ENCODE data around the gene HERPUD1.

The HERPUD1 gene

DNA sequence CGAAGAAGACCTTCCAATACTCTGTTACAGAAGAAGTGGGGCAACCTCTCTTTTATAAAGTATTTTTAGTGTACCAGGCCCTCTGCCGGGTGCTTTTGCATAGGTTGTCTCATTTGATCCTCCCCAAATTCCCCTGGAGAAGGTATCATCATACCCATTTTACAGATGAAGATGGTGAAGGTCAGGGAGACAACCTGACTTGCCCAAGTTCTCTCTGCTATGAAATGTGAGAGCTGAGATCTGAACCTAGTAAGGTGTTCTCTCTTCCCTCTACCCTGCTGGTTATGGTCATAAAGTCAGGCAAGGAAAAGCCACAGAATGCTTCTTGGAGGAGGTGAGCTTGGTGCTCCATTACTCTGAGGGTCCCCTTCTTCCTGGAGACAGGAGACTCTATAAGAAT, 28.1 kb upstream of the HERPUD1 start:
- Histone ChIP-seq H3K27ac (ENCODE audit: low read length) (no peak overlapping the region), H3K36me3 (replicated peaks; ENCODE audit: insufficient read depth, low read length) (no peaks in the 10 kb centered on the region), H3K79me2 (ENCODE audit: low read length) (no peaks in the 10 kb centered on the region), H3K9me2 (replicated peaks; ENCODE audit: insufficient read depth, low read length) (no peaks in the 10 kb centered on the region), H3F3A (ENCODE audit: insufficient read depth, low read length) (no peaks in the 10 kb centered on the region), H3K4me1 (ENCODE audit: low read length) (no peaks in the 10 kb centered on the region), H3K4me3 (ENCODE audit: low read length) (no peak overlapping the region), H2AFZ (ENCODE audit: low read length) (no peak overlapping the region), H4K20me1 (ENCODE audit: insufficient read depth, low read length) (no peaks in the 10 kb centered on the region), H3K9me3 (replicated peaks; ENCODE audit: insufficient read depth, low read length) (no peaks in the 10 kb centered on the region), H3K9ac (ENCODE audit: low read length) (no peak overlapping the region), H3K27me3 (replicated peaks; ENCODE audit: insufficient read depth, low read length) (no peaks in the 10 kb centered on the region), H3K4me2 (ENCODE audit: low read depth, low read length) (no peak overlapping the region)
- TF ChIP-seq, protein P1, sequence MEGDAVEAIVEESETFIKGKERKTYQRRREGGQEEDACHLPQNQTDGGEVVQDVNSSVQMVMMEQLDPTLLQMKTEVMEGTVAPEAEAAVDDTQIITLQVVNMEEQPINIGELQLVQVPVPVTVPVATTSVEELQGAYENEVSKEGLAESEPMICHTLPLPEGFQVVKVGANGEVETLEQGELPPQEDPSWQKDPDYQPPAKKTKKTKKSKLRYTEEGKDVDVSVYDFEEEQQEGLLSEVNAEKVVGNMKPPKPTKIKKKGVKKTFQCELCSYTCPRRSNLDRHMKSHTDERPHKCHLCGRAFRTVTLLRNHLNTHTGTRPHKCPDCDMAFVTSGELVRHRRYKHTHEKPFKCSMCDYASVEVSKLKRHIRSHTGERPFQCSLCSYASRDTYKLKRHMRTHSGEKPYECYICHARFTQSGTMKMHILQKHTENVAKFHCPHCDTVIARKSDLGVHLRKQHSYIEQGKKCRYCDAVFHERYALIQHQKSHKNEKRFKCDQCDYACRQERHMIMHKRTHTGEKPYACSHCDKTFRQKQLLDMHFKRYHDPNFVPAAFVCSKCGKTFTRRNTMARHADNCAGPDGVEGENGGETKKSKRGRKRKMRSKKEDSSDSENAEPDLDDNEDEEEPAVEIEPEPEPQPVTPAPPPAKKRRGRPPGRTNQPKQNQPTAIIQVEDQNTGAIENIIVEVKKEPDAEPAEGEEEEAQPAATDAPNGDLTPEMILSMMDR (IDR thresholded peaks at IDR 0.05; ENCODE audit: low read length) = no peak
- TF ChIP-seq EZH2phosphoT487 (IDR thresholded peaks at IDR 0.05; ENCODE audit: low read length) = no peak
- TF ChIP-seq EZH2 (optimal IDR thresholded peaks at IDR 0.05; ENCODE audit: low read depth, low read length) = no peak
- no peak for DNase-seq

DNA sequence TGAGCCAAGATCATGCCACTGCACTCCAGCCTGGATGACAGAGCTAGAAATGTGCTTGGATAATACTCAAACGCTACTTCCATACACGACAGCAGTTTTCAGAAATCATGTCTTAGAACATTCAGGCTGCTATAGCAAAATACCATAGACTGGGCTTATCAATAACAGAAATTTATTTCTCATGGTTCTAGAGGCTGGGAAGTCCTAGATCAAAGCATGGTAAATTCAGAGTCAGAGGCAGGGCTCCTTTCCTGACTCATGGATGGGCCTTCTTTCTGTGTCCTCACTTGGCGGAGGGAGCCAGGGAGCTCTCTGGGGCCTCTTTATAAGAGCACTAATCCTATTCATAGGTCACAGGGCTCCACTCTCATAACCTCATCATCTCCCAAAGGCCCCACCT, 24.5 kb upstream of the HERPUD1 start:
- Histone ChIP-seq H3K4me2 (ENCODE audit: low read depth, low read length) (no peak overlapping the region), H3K4me3 (ENCODE audit: low read length) (no peak overlapping the region), H3K27ac (ENCODE audit: low read length) (no peak overlapping the region), H3F3A (ENCODE audit: insufficient read depth, low read length) (peaks cover 25% of the 10 kb centered on the region), H3K9me2 (replicated peaks; ENCODE audit: insufficient read depth, low read length) (no peaks in the 10 kb centered on the region), H3K4me1 (ENCODE audit: low read length) (peaks cover 30% of the 10 kb centered on the region), H3K9me3 (replicated peaks; ENCODE audit: insufficient read depth, low read length) (no peaks in the 10 kb centered on the region), H3K79me2 (ENCODE audit: low read length) (no peaks in the 10 kb centered on the region), H3K27me3 (replicated peaks; ENCODE audit: insufficient read depth, low read length) (no peaks in the 10 kb centered on the region), H4K20me1 (ENCODE audit: insufficient read depth, low read length) (no peaks in the 10 kb centered on the region), H3K9ac (ENCODE audit: low read length) (no peak overlapping the region), H2AFZ (ENCODE audit: low read length) (no peak overlapping the region), H3K36me3 (replicated peaks; ENCODE audit: insufficient read depth, low read length) (no peaks in the 10 kb centered on the region)
- TF ChIP-seq, protein P1 (IDR thresholded peaks at IDR 0.05; ENCODE audit: low read length) = no peak
- TF ChIP-seq EZH2phosphoT487 (IDR thresholded peaks at IDR 0.05; ENCODE audit: low read length) (no peak), EZH2 (optimal IDR thresholded peaks at IDR 0.05; ENCODE audit: low read depth, low read length) (no peak)
- no peak for DNase-seq

DNA sequence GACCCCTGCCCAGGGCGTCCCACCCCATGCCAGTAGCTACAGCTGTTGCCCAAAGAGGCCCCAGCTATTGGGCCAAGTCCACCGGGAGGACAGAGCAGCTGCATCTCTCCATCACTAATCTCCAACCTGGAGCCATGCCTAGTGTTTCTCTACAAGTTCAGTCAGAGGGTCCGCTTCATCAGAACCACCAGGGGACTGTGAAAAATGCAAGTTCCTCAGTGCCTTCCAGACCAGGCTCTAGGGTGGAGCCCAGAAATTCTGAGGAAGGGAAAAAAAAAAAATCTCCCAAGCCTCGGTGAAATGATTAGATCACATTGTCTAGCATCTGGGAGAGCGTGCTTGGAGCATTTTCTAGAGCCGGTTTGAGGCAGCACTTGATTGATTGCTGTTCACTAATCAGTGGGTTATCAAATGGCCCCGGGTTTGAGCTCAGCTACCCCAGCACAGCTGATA, 22.4 kb upstream of the HERPUD1 start:
- H3K36me3 ChIP-seq (replicated peaks; ENCODE audit: insufficient read depth, low read length) = no peaks in the 10 kb centered on the region
- no peak overlapping the region for H3K4me3 ChIP-seq (ENCODE audit: low read length)
- no peaks in the 10 kb centered on the region for H3K27me3 ChIP-seq (replicated peaks; ENCODE audit: insufficient read depth, low read length)
- no peak overlapping the region for H3K4me2 ChIP-seq (ENCODE audit: low read depth, low read length)
- no peaks in the 10 kb centered on the region for H3K9me3 ChIP-seq (replicated peaks; ENCODE audit: insufficient read depth, low read length)
- H3K9me2 ChIP-seq (replicated peaks; ENCODE audit: insufficient read depth, low read length) = no peaks in the 10 kb centered on the region
- H2AFZ ChIP-seq (ENCODE audit: low read length) = no peak overlapping the region
- peaks cover 48% of the 10 kb centered on the region for H3K4me1 ChIP-seq (ENCODE audit: low read length)
- H3K27ac ChIP-seq (ENCODE audit: low read length) = peak overlapping the region; percentile 98; the same call in 1 of the 2 replicates
- peaks cover 25% of the 10 kb centered on the region for H3F3A ChIP-seq (ENCODE audit: insufficient read depth, low read length)
- H3K79me2 ChIP-seq (ENCODE audit: low read length) = no peaks in the 10 kb centered on the region
- no peaks in the 10 kb centered on the region for H4K20me1 ChIP-seq (ENCODE audit: insufficient read depth, low read length)
- no peak for DNase-seq
- H3K9ac ChIP-seq (ENCODE audit: low read length) = no peak overlapping the region
- no peak for TF ChIP-seq EZH2phosphoT487 (IDR thresholded peaks at IDR 0.05; ENCODE audit: low read length)
- TF ChIP-seq EZH2 (optimal IDR thresholded peaks at IDR 0.05; ENCODE audit: low read depth, low read length) = no peak
- TF ChIP-seq, protein P1 (IDR thresholded peaks at IDR 0.05; ENCODE audit: low read length) = no peak

Data from MM.1S (cell line).